Measurements from ENCODE around the gene SSR1. TPM values are rescaled to one million over a fixed set of nuclear protein-coding genes. Genes with fewer than 3 reads are reported as not detected.
A peak's percentile ranks its signal among the peaks of the same experiment; 100 is the strongest.

The SSR1 gene
- total and polyA plus RNA-seq, 9 of the 15 experiments (the other 6 are each of a cell fraction or from before 2014, with no cell fraction given) = 87.7 to 220 (median 144) TPM

GRCh38 chr6:7256785-7257184 is 56.2 kb downstream of the SSR1 start (continued):
- no peak for TF ChIP-seq ZNF76 (CRISPR knock-in tag; IDR thresholded peaks at IDR 0.05; ENCODE audit: borderline replicate concordance)
- TF ChIP-seq FOXA3 (CRISPR knock-in tag; conservative IDR thresholded peaks at IDR 0.05 in 1 of 2, IDR thresholded peaks at IDR 0.05 in 1 of 2) = no peak
- TF ChIP-seq SUPT5H (IDR thresholded peaks at IDR 0.05) = no peak

GRCh38 chr6:7255918-7256317 is 57.1 kb downstream of the SSR1 start:
- Histone ChIP-seq H3K79me2 (ENCODE audit: control insufficient read depth, insufficient read depth, low read length) (no peaks in the 10 kb centered on the region), H2AFZ (ENCODE audit: low read depth, low read length) (peak overlapping the region; percentile 79; the same call in 1 of the 2 replicates), H3K27ac (ENCODE audit: extremely low read depth, low read depth, low read length) (no peak overlapping the region), H3K9me1 (ENCODE audit: control insufficient read depth, insufficient read depth, low read length) (no peaks in the 10 kb centered on the region), H3K4me1 (replicated peaks in 1 of 2; ENCODE audit: control insufficient read depth in 2 of 2, insufficient read depth in 2 of 2, low read length in 2 of 2) (peaks cover 24 to 32% of the 10 kb centered on the region in 2 experiments), H3K9me3 (replicated peaks; ENCODE audit: control insufficient read depth, insufficient read depth, low read depth, low read length) (no peaks in the 10 kb centered on the region), H3K4me3 (no peak overlapping the region), H3K36me3 (ENCODE audit: control insufficient read depth, insufficient read depth, low read length) (peaks cover 16% of the 10 kb centered on the region; the same call in 2 of the 3 replicates), H3K27me3 (ENCODE audit: control insufficient read depth in 2 of 2, insufficient read depth in 2 of 2, low read length in 2 of 2) (no peaks in the 10 kb centered on the region; a peak in 1 of 5 replicates), H3K9ac (ENCODE audit: insufficient read depth in 1 of 2, low read depth in 2 of 2, low read length in 2 of 2) (no peak overlapping the region), H3K4me2 (ENCODE audit: insufficient read depth, low read length) (no peak overlapping the region), H4K20me1 (replicated peaks; ENCODE audit: control insufficient read depth, insufficient read depth, low read length) (no peaks in the 10 kb centered on the region)
- ChIA-PET POLR2A (interaction anchor here (1.3 kb wide), 1 partner anchor 9 kb away, joined by 3 read pairs; no protein-coding TSS in a partner anchor), CTCF (ENCODE audit: low intra/inter-chr PET ratio) (no interaction called here)
- intact Hi-C loops (cut with micrococcal nuclease) (loop anchor here (5.0 kb wide), 1 partner anchor 699 kb away; no protein-coding TSS in a partner anchor), in situ Hi-C loops (cut with MboI) (no loop called here)
- FAIRE-seq = no peak
- no TSS peak for BruUV-seq (replicated peaks)
- DNase-seq (ENCODE audit: extremely low read depth in 1 of 4, low spot score in 3 of 4) = no peak
- no peak for TF ChIP-seq ZNF507 (tag; conservative IDR thresholded peaks at IDR 0.05)
- TF ChIP-seq MNT (conservative IDR thresholded peaks at IDR 0.05) = no peak
- TF ChIP-seq KLF6 (CRISPR knock-in tag; IDR thresholded peaks at IDR 0.05; ENCODE audit: borderline replicate concordance) = no peak
- 84% methylated on average over 5 of the region's 5 CpGs for WGBS (ENCODE audit: insufficient coverage, low coverage, missing lambda C conversion rate)
- ATAC-seq = no peak
